C4-2B (cell line): ENCODE data around the gene CORT.

Experiments
- CTCF ChIP-seq: fragments of 450-650 bp; conservative IDR thresholded peaks from 2 replicates; pipeline ENCODE4 v1.5.1; 2017; ENCODE audit warnings: mild to moderate bottlenecking
- ZFX ChIP-seq: fragments of 450-650 bp; IDR thresholded peaks from 2 replicates; pipeline ENCODE4 v1.6.1; 2017

- no peak for TF ChIP-seq CTCF
- TF ChIP-seq ZFX = no peak
Observed at GRCh38 chr1:10451287-10451686, 1.5 kb downstream of the CORT start.
